Measurements from ENCODE around the gene MPV17.

DNA sequence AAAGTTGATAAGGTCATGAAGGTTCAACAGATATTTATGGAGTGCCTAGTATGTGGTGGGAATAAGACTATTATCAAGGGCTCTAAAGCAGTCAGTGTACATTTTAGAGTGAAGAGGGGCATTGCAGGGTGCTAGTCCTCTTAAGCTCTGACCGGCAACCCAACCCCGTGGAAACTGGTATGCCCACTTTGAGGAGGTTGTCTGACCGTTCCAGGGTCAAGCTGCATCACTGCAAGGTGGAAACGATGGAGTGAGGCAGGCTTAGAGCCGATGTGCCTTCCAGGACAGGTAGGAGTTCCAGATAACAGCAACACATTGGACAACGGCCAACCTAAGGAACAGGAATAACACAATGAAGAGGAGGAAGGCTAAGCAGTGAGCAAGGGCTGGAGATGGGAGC, 13.2 kb downstream of the MPV17 start:
- TF ChIP-seq, protein P1, sequence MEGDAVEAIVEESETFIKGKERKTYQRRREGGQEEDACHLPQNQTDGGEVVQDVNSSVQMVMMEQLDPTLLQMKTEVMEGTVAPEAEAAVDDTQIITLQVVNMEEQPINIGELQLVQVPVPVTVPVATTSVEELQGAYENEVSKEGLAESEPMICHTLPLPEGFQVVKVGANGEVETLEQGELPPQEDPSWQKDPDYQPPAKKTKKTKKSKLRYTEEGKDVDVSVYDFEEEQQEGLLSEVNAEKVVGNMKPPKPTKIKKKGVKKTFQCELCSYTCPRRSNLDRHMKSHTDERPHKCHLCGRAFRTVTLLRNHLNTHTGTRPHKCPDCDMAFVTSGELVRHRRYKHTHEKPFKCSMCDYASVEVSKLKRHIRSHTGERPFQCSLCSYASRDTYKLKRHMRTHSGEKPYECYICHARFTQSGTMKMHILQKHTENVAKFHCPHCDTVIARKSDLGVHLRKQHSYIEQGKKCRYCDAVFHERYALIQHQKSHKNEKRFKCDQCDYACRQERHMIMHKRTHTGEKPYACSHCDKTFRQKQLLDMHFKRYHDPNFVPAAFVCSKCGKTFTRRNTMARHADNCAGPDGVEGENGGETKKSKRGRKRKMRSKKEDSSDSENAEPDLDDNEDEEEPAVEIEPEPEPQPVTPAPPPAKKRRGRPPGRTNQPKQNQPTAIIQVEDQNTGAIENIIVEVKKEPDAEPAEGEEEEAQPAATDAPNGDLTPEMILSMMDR (IDR thresholded peaks at IDR 0.05; ENCODE audit: poor library complexity, severe bottlenecking) = no peak
- no peak for TF ChIP-seq EP300 (conservative IDR thresholded peaks at IDR 0.05; ENCODE audit: poor library complexity, severe bottlenecking)
- no peak for TF ChIP-seq RAD21 (conservative IDR thresholded peaks at IDR 0.05)
- TF ChIP-seq, protein P2, sequence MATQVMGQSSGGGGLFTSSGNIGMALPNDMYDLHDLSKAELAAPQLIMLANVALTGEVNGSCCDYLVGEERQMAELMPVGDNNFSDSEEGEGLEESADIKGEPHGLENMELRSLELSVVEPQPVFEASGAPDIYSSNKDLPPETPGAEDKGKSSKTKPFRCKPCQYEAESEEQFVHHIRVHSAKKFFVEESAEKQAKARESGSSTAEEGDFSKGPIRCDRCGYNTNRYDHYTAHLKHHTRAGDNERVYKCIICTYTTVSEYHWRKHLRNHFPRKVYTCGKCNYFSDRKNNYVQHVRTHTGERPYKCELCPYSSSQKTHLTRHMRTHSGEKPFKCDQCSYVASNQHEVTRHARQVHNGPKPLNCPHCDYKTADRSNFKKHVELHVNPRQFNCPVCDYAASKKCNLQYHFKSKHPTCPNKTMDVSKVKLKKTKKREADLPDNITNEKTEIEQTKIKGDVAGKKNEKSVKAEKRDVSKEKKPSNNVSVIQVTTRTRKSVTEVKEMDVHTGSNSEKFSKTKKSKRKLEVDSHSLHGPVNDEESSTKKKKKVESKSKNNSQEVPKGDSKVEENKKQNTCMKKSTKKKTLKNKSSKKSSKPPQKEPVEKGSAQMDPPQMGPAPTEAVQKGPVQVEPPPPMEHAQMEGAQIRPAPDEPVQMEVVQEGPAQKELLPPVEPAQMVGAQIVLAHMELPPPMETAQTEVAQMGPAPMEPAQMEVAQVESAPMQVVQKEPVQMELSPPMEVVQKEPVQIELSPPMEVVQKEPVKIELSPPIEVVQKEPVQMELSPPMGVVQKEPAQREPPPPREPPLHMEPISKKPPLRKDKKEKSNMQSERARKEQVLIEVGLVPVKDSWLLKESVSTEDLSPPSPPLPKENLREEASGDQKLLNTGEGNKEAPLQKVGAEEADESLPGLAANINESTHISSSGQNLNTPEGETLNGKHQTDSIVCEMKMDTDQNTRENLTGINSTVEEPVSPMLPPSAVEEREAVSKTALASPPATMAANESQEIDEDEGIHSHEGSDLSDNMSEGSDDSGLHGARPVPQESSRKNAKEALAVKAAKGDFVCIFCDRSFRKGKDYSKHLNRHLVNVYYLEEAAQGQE (IDR thresholded peaks at IDR 0.05; ENCODE audit: borderline replicate concordance) = no peak
- no peak for TF ChIP-seq POLR2AphosphoS5 (IDR thresholded peaks at IDR 0.05)
- no peak for TF ChIP-seq MXI1 (conservative IDR thresholded peaks at IDR 0.05; ENCODE audit: poor library complexity, severe bottlenecking)
- TF ChIP-seq EZH2 (IDR thresholded peaks at IDR 0.05; ENCODE audit: borderline replicate concordance, insufficient read depth, low read length, poor library complexity, severe bottlenecking) = no peak
